HepG2 (cell line): ENCODE results near the gene KCNQ2. TPM values are rescaled to one million over a fixed set of nuclear protein-coding genes. Genes with fewer than 3 reads are reported as not detected.

Experiments used
- ATAC-seq: fragments of 200-7000 bp; cut with Tn5 transposase; 3 replicates; pipeline ENCODE4 v1.9.1; 2020; ENCODE audit warnings: mild to moderate bottlenecking, moderate library complexity
- BruUV-seq: library from RNA; stranded (reverse); fragments of 400-500 nt; replicated peaks from 2 replicates; lab custom pipeline; 2021; lab: Mats Ljungman, UMichigan
- CTCF ChIA-PET: fragments of 300-600 bp; formaldehyde crosslinking; extraction: SDS; loops from one replicate; lab custom pipeline; 2021; ENCODE audit warnings: low total read pairs, inconsistent platforms, low intra/inter-chr PET ratio; lab: Yijun Ruan, JAX
- POLR2A ChIA-PET: fragments of 350-600 bp; sonication (Branson Sonifier 250); formaldehyde crosslinking; loops from one replicate; lab custom pipeline; 2020; ENCODE audit warnings: antibody characterized with exemption, inconsistent platforms; lab: Yijun Ruan, JAX
- DNase-seq: peaks from one replicate; pipeline ENCODE4 v3.0.0-alpha.2; 2015; ENCODE audit warnings: low spot score
- FAIRE-seq: peaks from 3 replicates; lab custom pipeline; 2011; peaks lifted over from hg19 to GRCh38; lab: Jason Lieb, UNC
- H2AFZ ChIP-seq: one replicate; pipeline ENCODE4 v1.6.1; 2011; ENCODE audit warnings: low read length, inconsistent platforms
- H3K27ac ChIP-seq: fragments of 300-600 bp; 3 replicates; pipeline ENCODE4 v1.8.0; 2011; ENCODE audit warnings: mixed run types, mild to moderate bottlenecking, mixed read lengths, low read length, inconsistent platforms; ENCODE audit not compliant: insufficient read depth; ENCODE audit errors: extremely low read length
- H3K27me3 ChIP-seq, 2 experiments: fragments of 200-600 bp in 1 of 2; 2 replicates in 1 of 2; 3 replicates in 1 of 2; pipeline versions ENCODE4 v1.6.0 to v1.8.0; 2011; ENCODE audit warnings: low read length in 2 of 2, mild to moderate bottlenecking in 2 of 2, moderate library complexity in 2 of 2, inconsistent platforms in 1 of 2; ENCODE audit not compliant: insufficient read depth in 2 of 2, control insufficient read depth in 1 of 2
- H3K36me3 ChIP-seq, 2 experiments: fragments of 200-600 bp in 1 of 2; replicated peaks in 1 of 2; 2 replicates in 1 of 2; 3 replicates in 1 of 2; pipeline versions ENCODE4 v1.5.1 to v1.8.0; 2011; ENCODE audit warnings: low read length in 2 of 2, inconsistent platforms in 1 of 2; ENCODE audit not compliant: insufficient read depth in 2 of 2, control insufficient read depth in 1 of 2
- H3K4me1 ChIP-seq: 2 replicates; pipeline ENCODE4 v1.5.1; 2012; ENCODE audit warnings: low read length, inconsistent platforms; ENCODE audit not compliant: insufficient read depth
- H3K4me2 ChIP-seq: 2 replicates; pipeline ENCODE4 v1.6.0; 2011; ENCODE audit warnings: low read depth, low read length, inconsistent platforms
- H3K4me3 ChIP-seq, 3 experiments: fragments of 200-600 bp in 1 of 3; sonication (generic), shearing (Covaris generic) in 1 of 3; replicated peaks in 1 of 3; 2 replicates each; pipeline ENCODE4 v1.5.1; 2011 to 2016; ENCODE audit warnings: low read length in 3 of 3, inconsistent platforms in 2 of 3, low read depth in 2 of 3, mild to moderate bottlenecking in 2 of 3, control low read depth in 1 of 3, mixed read lengths in 1 of 3; ENCODE audit not compliant: insufficient read depth in 1 of 3
- H3K79me2 ChIP-seq: one replicate; pipeline ENCODE4 v1.6.1; 2011; ENCODE audit warnings: low read length, inconsistent platforms; ENCODE audit not compliant: insufficient read depth
- H3K9ac ChIP-seq: 2 replicates; pipeline ENCODE4 v1.6.0; 2011; ENCODE audit warnings: mild to moderate bottlenecking, low read depth, low read length, inconsistent platforms; ENCODE audit not compliant: insufficient read depth
- H3K9me3 ChIP-seq: 2 replicates; pipeline ENCODE4 v1.5.1; 2012; ENCODE audit warnings: mild to moderate bottlenecking, low read length
- H4K20me1 ChIP-seq: 2 replicates; pipeline ENCODE4 v1.6.0; 2011; ENCODE audit warnings: inconsistent platforms, mild to moderate bottlenecking, low read length, moderate library complexity; ENCODE audit not compliant: insufficient read depth
- HMG20B ChIP-seq: conservative IDR thresholded peaks from 2 replicates; pipeline ENCODE4 v1.6.1; 2016; ENCODE audit warnings: missing genetic modification reagents, missing compliant biosample characterization
- REXO4 ChIP-seq: sonication (generic); formaldehyde crosslinking; IDR thresholded peaks from 2 replicates; pipeline ENCODE4 v1.8.0; 2022; ENCODE audit warnings: missing genetic modification reagents, mild to moderate bottlenecking, borderline replicate concordance
- ZBTB42 ChIP-seq: sonication (generic); formaldehyde crosslinking; IDR thresholded peaks from 2 replicates; pipeline ENCODE4 v1.5.0; 2020; ENCODE audit warnings: mild to moderate bottlenecking, missing genetic modification reagents
- ZNF564 ChIP-seq: sonication (generic); formaldehyde crosslinking; IDR thresholded peaks from 2 replicates; pipeline ENCODE4 v1.8.1; 2023; ENCODE audit warnings: mild to moderate bottlenecking, missing genetic modification reagents
- ZNF768 ChIP-seq: sonication (generic); formaldehyde crosslinking; IDR thresholded peaks from 2 replicates; pipeline ENCODE4 v1.4.0; 2020; ENCODE audit warnings: missing genetic modification reagents
- WGBS: methylation state at CpG from one replicate; pipeline ENCODE4 v1.1.6; 2017; ENCODE audit warnings: low lambda C conversion rate; 5-methylcytosine and 5-hydroxymethylcytosine counted together
- in situ Hi-C: cut with HindIII; loops from 2 replicates; pipeline ENCODE4 v1.10.0; 2017; ENCODE audit warnings: low pct_unique_long_range_greater_than_20kb; ENCODE audit not compliant: extremely low pct_ligation_motif_present
- intact Hi-C: fragments of 100-400 bp; cut with micrococcal nuclease; formaldehyde crosslinking; loops from one replicate; pipeline ENCODE4 v1.10.0; 2022; ENCODE audit not compliant: unreplicated experiment
- polyA plus RNA-seq, 8 experiments: library from polyadenylated mRNA; depleted of rRNA in 3 of 8; stranded (reverse) in 7 of 8; unstranded in 1 of 8; fragments of >200 nt; fragmentation: Illumina TruSeq in 4 of 8; extraction: Trizol in 4 of 8; gene quantifications; 2 replicates each; pipeline versions ENCODE4 v1.2.1 to v1.2.3, GENCODE V29; 2011 to 2016; ENCODE audit warnings: low read depth in 4 of 8, missing spikeins in 1 of 8, mixed read lengths in 1 of 8; ENCODE audit not compliant: insufficient read depth in 1 of 8
- total RNA-seq, 5 experiments: library from RNA; depleted of rRNA; stranded (reverse); fragments of >200 nt; fragmentation: Illumina TruSeq; extraction: Trizol; gene quantifications; 2 replicates each; pipeline ENCODE4 v1.2.3, GENCODE V29; 2016; ENCODE audit warnings: low read depth in 1 of 5
- TF ChIP-seq, protein P1 (sequence below): sonication (generic); formaldehyde crosslinking; conservative IDR thresholded peaks from 2 replicates; pipeline ENCODE4 v1.4.0; 2020; ENCODE audit warnings: missing genetic modification reagents

The KCNQ2 gene
- total and polyA plus RNA-seq, 2 of the 13 experiments (the other 11 are each of a cell fraction or from before 2014, with no cell fraction given) = not detected

GRCh38 chr20:63400486-63401210 is 71.8 kb downstream of the KCNQ2 start:
- Histone ChIP-seq H3K4me3 (no peak overlapping the region), H3K79me2 (no peaks in the 10 kb centered on the region), H3K4me2 (no peak overlapping the region), H3K27ac (no peak overlapping the region), H3K27me3 (peaks cover 61 to 99% of the 10 kb centered on the region in 2 experiments), H3K36me3 (no peaks in the 10 kb centered on the region), H2AFZ (no peak overlapping the region), H3K9me3 (no peaks in the 10 kb centered on the region), H3K9ac (no peak overlapping the region), H4K20me1 (peaks cover 7% of the 10 kb centered on the region; the same call in 1 of the 2 replicates), H3K4me1 (no peaks in the 10 kb centered on the region; the same call in 1 of the 2 replicates)
- DNase-seq = no peak
- no peak for ATAC-seq
- in situ Hi-C loops (no loop called here), intact Hi-C loops (no loop called here)
- CTCF ChIA-PET = no interaction called here
- no TSS peak for BruUV-seq
- FAIRE-seq = no peak
- TF ChIP-seq HMG20B (no peak), ZBTB42 (no peak), ZNF564 (CRISPR knock-in tag) (no peak), REXO4 (no peak), ZNF768 (CRISPR knock-in tag) (no peak)
- TF ChIP-seq, protein P1, sequence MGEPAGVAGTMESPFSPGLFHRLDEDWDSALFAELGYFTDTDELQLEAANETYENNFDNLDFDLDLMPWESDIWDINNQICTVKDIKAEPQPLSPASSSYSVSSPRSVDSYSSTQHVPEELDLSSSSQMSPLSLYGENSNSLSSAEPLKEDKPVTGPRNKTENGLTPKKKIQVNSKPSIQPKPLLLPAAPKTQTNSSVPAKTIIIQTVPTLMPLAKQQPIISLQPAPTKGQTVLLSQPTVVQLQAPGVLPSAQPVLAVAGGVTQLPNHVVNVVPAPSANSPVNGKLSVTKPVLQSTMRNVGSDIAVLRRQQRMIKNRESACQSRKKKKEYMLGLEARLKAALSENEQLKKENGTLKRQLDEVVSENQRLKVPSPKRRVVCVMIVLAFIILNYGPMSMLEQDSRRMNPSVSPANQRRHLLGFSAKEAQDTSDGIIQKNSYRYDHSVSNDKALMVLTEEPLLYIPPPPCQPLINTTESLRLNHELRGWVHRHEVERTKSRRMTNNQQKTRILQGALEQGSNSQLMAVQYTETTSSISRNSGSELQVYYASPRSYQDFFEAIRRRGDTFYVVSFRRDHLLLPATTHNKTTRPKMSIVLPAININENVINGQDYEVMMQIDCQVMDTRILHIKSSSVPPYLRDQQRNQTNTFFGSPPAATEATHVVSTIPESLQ = no peak
- POLR2A ChIA-PET = no interaction called here
- 39% methylated on average over 31 of the region's 44 CpGs for WGBS
